Gastroesophageal sphincter (tissue), 3 donors: ENCODE data around the gene FAM168A.

Experiments
- CTCF ChIP-seq, 4 experiments: fragments of 200-600 bp in 2 of 4; fragments of 450-650 bp in 2 of 4; sonication (generic) in 1 of 4; IDR thresholded peaks; one replicate each; pipeline ENCODE4 v1.5.1; 2017 to 2019; ENCODE audit warnings: antibody characterized with exemption in 4 of 4, mild to moderate bottlenecking in 2 of 4, moderate library complexity in 2 of 4
- POLR2A ChIP-seq, 2 donors: fragments of 450-650 bp; IDR thresholded peaks; one replicate each; pipeline ENCODE4 v1.6.1; 2017; ENCODE audit warnings: antibody characterized with exemption in 2 of 2, mild to moderate bottlenecking in 2 of 2, moderate library complexity in 1 of 2
- POLR2AphosphoS5 ChIP-seq: sonication (generic); formaldehyde crosslinking; IDR thresholded peaks from one replicate; pipeline ENCODE4 v1.6.1; 2017; ENCODE audit warnings: antibody characterized with exemption

- TF ChIP-seq POLR2A (IDR thresholded peaks at IDR 0.05) (no peak), CTCF (IDR thresholded peaks at IDR 0.05) (no peak), POLR2AphosphoS5 (no peak)
Measured at GRCh38 chr11:73383249-73384124, 214.4 kb downstream of the FAM168A start.
